ENCODE data around the gene VAMP4.

GRCh38 chr1:171743081-171743870 lies 1.4 kb upstream of the VAMP4 start:
- TF ChIP-seq POLR2AphosphoS5 (IDR thresholded peaks at IDR 0.05; ENCODE audit: borderline replicate concordance, low read depth, low read length): no peak
- TF ChIP-seq EZH2 (IDR thresholded peaks at IDR 0.05): no peak
- TF ChIP-seq FOXP2 (optimal IDR thresholded peaks at IDR 0.05; ENCODE audit: control extremely low read depth, extremely low read length, insufficient read depth): no peak

Data from SK-N-MC (cell line).